NCI-H2171 treated with DMSO at 0.1 percent for 48 hours (cell line): ENCODE data around the gene TH.
"Not testable (repeated sequence)": the region's sequence is repeated elsewhere in the genome, so short reads cannot be mapped to it uniquely, and the experiment has no call there.

Experiments
- DNase-seq: peaks from one replicate; lab custom pipeline; 2025; lab: John Stamatoyannopoulos, UW

TH gene

DNA sequence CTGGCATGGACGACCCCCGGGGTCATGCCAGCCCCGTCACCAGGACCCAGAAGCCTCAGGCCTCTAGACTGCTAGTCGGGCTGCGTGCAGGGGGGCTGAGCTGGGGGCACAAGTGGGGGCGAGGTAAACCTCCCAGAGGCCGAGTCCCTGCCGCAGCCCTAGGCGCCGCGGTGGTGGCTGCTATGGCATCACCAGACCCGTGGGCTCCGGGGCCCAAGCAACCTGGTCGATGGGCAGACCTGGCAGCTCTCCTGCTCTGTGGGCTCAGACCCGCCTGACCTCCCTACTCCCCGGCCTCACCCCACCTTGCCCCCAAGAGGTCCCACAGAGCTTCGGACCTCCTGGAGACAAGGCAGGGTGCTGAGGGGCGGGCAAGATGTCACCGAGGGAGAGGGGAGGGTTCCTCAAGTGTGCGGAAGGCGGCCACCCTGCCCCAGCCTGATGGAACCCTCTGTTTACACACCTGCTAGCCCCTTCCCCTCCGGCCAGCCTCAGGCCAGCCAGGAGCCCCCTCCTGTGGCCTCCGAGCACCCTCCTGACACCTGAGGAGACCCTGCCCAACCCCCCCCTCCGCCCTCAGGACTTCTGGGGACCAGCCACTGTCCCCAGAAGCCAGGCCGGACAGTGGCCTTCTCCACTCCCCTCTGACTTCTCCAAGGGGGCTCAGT is 41.8 kb downstream of the TH start:
- no peak for DNase-seq

GRCh38 chr11:2129308-2129698 is 42.3 kb downstream of the TH start:
- no peak for DNase-seq

GRCh38 chr11:2128511-2129307 is 42.9 kb downstream of the TH start:
- no peak for DNase-seq

DNA sequence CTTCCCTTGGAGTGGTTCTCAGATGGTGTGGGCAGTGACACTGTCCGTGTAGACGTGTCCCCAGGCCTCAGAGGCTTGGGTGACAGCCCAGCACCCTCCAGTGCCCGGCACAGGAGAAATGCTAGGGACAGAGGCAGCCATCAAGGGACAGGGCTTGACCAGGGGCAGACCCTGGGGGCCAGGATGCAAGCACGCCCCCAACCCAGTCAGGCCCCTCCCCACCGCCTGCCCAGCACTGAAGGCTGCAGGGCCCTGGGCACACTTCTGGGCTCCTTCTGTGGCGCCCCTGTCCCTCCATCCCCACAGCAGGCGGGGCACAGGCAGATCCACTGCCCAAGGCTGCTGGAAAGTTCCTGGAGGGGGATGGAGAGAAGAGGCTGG is 43.5 kb downstream of the TH start:
- DNase-seq = no peak

GRCh38 chr11:2127482-2128129 is 44.0 kb downstream of the TH start:
- no peak for DNase-seq

DNA sequence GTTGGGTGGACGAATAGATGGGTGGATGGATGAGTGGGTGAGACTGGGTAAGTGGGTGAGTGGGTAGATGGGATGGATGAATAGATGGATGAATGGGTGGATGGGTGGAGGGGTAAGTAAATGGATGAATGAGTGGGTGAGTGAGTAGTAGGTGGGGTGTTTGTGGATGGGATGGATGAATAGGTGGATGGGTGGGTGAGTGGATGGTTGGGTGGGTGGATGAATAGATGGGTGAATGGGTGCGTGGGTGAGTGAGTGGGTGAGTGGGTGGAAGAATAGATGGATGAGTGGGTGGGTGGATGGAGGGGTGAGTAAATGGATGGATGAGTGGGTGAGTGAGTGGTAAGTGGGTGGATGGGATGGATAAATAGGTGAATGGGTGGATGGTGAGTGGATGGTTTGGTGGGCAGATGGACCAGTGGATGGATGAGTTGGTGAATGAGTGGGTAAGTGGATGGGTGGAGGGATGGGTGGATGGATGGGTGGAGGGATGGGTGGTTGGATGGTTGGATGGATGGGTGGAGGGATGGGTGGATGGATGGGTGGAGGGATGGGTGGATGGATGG is 45.0 kb downstream of the TH start:
- DNase-seq = no peak

DNA sequence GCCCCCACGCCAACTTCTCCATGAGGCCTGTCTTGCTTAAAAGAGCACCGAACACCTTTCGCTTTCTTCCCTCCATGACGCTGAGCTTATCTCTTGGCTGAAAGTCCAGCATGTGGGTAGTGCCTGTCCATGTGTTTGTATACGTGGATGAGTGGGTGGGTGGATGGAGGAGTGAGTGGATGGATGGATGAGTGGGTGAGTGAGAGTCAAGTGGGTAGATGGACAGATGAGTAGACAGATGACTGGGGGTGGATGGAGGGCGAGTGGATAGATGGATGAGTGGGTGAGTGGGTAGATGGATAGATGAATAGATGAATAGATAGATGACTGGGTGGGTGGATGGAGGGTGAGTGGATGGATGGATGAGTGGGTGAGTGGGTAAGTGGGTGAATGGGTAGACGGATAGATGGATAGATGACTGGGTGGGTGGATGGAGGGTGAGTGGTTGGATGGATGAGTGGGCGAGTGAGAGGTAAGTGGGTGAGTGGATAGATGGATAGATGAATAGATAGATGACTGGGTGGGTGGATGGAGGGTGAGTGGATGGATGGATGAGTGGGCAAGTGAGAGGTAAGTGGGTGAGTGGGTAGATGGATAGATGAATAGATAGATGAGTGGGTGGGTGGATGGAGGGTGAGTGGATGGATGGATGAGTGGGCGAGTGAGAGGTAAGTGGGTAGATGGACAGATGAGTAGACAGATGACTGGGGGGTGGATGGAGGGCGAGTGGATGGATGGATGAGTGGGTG is 46.7 kb downstream of the TH start:
- DNase-seq = not testable (repeated sequence)

DNA sequence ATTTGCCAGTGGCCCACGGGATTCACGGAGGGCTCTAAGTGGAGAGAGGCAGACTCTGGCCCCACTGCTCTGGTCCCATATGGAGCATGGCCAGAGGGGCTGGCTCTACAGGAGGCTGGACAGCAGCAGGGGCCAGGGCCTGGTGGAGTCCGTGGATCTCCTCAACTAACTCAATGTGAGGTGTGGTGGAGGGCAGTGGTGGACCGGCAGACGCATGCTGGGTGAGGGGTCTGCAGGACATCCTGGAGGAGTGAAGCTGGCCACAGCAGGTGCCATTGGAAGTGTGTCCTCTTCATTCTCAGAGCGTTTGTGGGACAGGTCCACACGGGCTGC is 48.0 kb downstream of the TH start:
- DNase-seq = no peak

DNA sequence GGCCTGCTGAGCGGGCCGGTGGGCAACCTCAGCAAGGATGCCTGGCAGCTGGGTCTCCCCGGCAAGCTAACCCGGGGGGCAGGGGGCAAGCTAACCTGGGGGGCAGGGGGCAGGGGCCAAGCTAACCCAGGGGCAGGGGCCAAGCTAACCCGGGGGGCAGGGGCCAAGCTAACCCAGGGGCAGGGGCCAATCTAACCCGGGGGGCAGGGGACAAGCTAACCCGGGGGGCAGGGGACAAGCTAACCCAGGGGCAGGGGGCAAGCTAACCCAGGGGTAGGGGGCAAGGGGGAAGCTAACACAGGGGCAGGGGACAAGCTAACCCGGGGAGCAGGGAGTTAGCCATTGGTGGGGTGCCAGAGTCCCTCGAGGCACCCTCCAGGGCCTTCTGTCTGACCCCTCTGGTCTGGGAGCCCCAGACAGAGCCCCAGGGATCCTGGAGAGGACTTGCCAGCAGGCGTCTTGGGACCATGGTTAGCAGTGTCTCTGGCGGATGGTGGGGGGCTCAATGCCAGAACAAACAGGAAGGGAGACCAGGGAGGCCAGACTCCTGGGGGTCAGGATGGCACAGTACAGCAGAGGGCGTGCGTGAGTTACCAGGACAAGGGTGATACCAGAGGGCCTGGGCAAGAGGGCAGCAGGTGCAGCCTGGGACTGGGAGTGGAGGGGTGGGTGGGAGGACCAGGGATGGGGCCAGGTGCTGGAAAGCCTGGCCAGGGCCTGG is 48.5 kb downstream of the TH start:
- no peak for DNase-seq

DNA sequence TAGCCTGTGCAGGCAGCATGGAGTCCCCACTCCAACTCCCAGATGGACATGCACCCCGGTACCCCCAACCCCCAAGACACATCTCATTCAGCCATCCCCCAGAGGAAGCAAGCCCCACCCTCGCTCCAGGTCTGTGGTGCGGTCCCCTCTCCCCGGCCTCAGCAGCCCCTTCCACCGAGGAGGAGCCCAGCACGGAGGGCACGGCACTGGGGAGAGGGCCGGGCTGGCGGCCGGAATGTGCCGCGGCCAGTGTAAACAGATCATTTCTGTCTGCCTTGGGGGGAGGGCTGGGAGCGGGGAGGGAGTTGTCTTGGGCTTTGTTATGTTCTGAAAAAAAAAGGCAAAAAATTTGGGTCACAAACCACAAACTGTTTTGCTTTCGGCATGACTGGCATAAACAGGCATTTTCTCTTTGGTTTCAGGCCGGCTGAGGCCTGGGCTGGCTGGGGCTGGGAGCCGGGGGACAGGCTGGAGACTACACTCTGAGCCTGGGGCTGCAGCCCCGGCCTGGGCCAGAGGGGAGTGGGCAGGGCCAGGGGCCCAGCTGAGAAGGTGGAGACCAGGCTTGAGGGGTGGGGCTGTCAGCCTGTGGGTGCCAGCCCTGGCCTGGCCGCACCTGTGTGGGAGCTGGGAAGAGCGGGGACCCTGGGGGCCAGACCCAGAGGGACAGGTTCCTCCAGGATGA is 49.3 kb downstream of the TH start:
- no peak for DNase-seq

- DNase-seq = no peak
These were observed 50.1 kb downstream of the TH start for GRCh38 chr11:2121227-2122130.

DNA sequence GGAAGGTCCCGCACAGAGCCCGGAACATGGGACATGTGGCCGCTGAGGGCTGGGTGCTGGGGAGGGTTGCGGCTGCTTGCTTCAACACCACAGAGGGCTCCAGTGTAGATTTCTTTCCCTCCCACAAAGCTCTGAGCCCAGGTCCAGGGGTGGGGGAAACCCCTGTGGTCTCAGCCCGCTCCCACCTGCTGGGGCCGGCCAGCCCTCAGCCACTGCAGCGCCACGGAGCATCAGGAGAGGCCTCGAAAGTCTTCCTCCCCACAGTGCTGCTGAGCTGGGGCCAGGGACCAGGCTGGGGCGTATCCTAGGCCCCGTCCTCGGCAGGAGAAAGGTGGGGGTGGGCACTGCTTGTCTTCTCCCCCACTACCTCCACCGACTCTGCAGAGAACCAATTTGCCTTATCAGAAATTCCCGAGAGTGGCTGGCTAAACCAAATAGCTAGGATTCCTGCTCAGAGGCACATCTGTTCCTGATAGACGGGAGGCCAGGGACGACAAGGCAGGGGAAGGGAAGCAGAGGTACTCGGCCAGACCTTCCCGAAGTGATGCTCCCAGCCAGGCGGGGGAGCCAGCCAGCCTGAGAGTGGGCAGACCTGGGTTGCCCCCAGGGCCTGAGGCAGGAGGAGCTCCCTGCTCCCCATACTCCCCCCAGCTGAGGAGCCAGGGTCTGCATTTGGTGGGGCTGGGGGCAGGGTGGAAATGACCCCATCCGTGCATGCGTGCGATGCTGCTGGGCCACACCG is 51.1 kb downstream of the TH start:
- DNase-seq = no peak

- no peak for DNase-seq
These were observed 52.9 kb downstream of the TH start for GRCh38 chr11:2118677-2119076.

DNA sequence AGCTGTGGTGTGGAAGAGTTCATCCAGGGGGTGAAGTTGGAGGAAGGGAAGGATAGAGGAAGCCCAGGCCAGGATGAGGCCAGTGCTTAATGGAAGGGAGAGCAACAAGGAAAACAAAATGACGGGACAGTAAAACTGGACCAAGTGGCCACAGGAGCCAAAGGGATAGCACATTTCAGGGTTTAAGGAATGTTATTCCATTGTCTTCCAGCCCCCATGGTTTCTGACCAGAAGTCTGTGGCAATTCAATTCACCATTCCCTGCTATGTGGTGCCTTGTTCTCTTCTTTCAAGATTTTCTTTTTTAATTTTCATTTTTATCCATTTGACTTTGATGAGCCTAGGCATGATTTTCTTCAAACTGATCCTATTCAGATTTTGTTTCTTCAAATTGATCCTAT is 54.9 kb downstream of the TH start:
- DNase-seq = no peak

- DNase-seq = no peak
These were observed 56.3 kb downstream of the TH start for GRCh38 chr11:2115308-2115707.

- DNase-seq = no peak
These were observed 57.0 kb downstream of the TH start for GRCh38 chr11:2114430-2115241.
